Stomach (tissue), 4 donors: ENCODE measurements around the gene PNPLA4.

ENCODE experiments used
- EP300 ChIP-seq: sonication (generic); formaldehyde crosslinking; IDR thresholded peaks from one replicate; pipeline ENCODE4 v1.6.1; 2017; ENCODE audit warnings: antibody characterized with exemption
- POLR2A ChIP-seq, 4 donors: fragments of 450-650 bp; IDR thresholded peaks; one replicate each; pipeline ENCODE4 v1.6.1; 2016; ENCODE audit warnings: antibody characterized with exemption in 4 of 4, control low read depth in 2 of 4, mild to moderate bottlenecking in 1 of 4, moderate library complexity in 1 of 4
- POLR2AphosphoS5 ChIP-seq, 3 donors: sonication (generic); formaldehyde crosslinking; IDR thresholded peaks; one replicate each; pipeline ENCODE4 v1.6.1; 2016; ENCODE audit warnings: antibody characterized with exemption in 3 of 3
- TF ChIP-seq, protein P1 (sequence below), 7 experiments: fragments of 450-650 bp in 4 of 7; fragments of 200-600 bp in 3 of 7; sonication (generic) in 3 of 7; IDR thresholded peaks; one replicate each; pipeline ENCODE4 v1.5.1; 2016 to 2019; ENCODE audit warnings: antibody characterized with exemption in 7 of 7, control low read depth in 2 of 7, mild to moderate bottlenecking in 1 of 7

DNA sequence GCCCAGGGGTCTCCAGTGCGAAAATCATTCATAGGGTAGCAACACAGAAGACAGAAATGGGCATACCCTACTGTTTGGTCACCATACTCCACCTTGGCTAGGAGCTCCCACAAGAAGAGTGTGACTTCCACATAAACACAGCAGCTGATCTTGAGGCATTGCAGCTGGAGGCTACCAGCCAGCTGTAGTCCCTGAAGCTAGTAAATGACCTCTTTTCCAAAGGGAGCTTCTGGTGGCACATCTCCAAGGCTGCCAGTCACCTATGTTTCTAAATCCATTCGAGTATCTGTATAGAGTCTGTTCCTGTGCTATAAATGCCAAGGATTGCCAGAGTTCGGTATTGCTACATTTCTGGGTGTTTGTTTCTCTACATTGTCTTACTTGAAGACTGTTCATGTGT lies 21.3 kb upstream of the PNPLA4 start:
- TF ChIP-seq, protein P1, sequence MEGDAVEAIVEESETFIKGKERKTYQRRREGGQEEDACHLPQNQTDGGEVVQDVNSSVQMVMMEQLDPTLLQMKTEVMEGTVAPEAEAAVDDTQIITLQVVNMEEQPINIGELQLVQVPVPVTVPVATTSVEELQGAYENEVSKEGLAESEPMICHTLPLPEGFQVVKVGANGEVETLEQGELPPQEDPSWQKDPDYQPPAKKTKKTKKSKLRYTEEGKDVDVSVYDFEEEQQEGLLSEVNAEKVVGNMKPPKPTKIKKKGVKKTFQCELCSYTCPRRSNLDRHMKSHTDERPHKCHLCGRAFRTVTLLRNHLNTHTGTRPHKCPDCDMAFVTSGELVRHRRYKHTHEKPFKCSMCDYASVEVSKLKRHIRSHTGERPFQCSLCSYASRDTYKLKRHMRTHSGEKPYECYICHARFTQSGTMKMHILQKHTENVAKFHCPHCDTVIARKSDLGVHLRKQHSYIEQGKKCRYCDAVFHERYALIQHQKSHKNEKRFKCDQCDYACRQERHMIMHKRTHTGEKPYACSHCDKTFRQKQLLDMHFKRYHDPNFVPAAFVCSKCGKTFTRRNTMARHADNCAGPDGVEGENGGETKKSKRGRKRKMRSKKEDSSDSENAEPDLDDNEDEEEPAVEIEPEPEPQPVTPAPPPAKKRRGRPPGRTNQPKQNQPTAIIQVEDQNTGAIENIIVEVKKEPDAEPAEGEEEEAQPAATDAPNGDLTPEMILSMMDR (IDR thresholded peaks at IDR 0.05): no peak
- TF ChIP-seq POLR2AphosphoS5 (IDR thresholded peaks at IDR 0.05) (no peak), POLR2A (IDR thresholded peaks at IDR 0.05) (no peak), EP300 (no peak)
